Measurements from ENCODE around the gene SPC24. TPM values are rescaled to one million over a fixed set of nuclear protein-coding genes. Genes with fewer than 3 reads are reported as not detected.
A peak's percentile ranks its signal among the peaks of the same experiment; 100 is the strongest.

The SPC24 gene
- total RNA-seq, 1 donor from 2014 or later = 3.9 TPM

- peaks cover 16% of the 10 kb centered on the region for H3K4me1 ChIP-seq
- DNase-seq = no peak
- H3K27me3 ChIP-seq (ENCODE audit: low read depth) = no peaks in the 10 kb centered on the region
- peaks cover 100% of the 10 kb centered on the region for H3K36me3 ChIP-seq
- no peaks in the 10 kb centered on the region for H3K9me3 ChIP-seq (replicated peaks)
- TF ChIP-seq CTCF (IDR thresholded peaks at IDR 0.05; ENCODE audit: borderline replicate concordance) = no peak
- H3K4me3 ChIP-seq = no peak overlapping the region
- intact Hi-C loops (cut with micrococcal nuclease) = no loop called here
- no peak overlapping the region for H3K27ac ChIP-seq (replicated peaks)
Observed at GRCh38 chr19:11173516-11174155, 18.1 kb upstream of the SPC24 start.

- Histone ChIP-seq H3K4me3 (no peak overlapping the region), H3K27ac (replicated peaks) (peak overlapping the region; percentile 30), H3K36me3 (peaks cover 100% of the 10 kb centered on the region), H3K4me1 (peaks cover 12% of the 10 kb centered on the region), H3K9me3 (replicated peaks) (no peaks in the 10 kb centered on the region), H3K27me3 (ENCODE audit: low read depth) (no peaks in the 10 kb centered on the region)
- no peak for DNase-seq
- no peak for TF ChIP-seq CTCF (IDR thresholded peaks at IDR 0.05; ENCODE audit: borderline replicate concordance)
- intact Hi-C loops (cut with micrococcal nuclease) = no loop called here
Observed at GRCh38 chr19:11172576-11172975, 17.0 kb upstream of the SPC24 start.

GRCh38 chr19:11171144-11171543 lies 15.6 kb upstream of the SPC24 start:
- DNase-seq = no peak
- Histone ChIP-seq H3K27me3 (ENCODE audit: low read depth) (no peaks in the 10 kb centered on the region), H3K27ac (replicated peaks) (peak overlapping the region; percentile 86), H3K4me3 (no peak overlapping the region), H3K4me1 (peaks cover 21% of the 10 kb centered on the region), H3K36me3 (peaks cover 100% of the 10 kb centered on the region), H3K9me3 (replicated peaks) (no peaks in the 10 kb centered on the region)
- no peak for TF ChIP-seq CTCF (IDR thresholded peaks at IDR 0.05; ENCODE audit: borderline replicate concordance)
- intact Hi-C loops (cut with micrococcal nuclease) = no loop called here

- H3K9me3 ChIP-seq (replicated peaks) = no peaks in the 10 kb centered on the region
- peaks cover 32% of the 10 kb centered on the region for H3K4me1 ChIP-seq
- DNase-seq = no peak
- H3K27ac ChIP-seq (replicated peaks) = peak overlapping the region; percentile 86
- no peaks in the 10 kb centered on the region for H3K27me3 ChIP-seq (ENCODE audit: low read depth)
- H3K36me3 ChIP-seq = peaks cover 97% of the 10 kb centered on the region
- no peak for TF ChIP-seq CTCF (IDR thresholded peaks at IDR 0.05; ENCODE audit: borderline replicate concordance)
- intact Hi-C loops (cut with micrococcal nuclease) = no loop called here
- no peak overlapping the region for H3K4me3 ChIP-seq
Observed at GRCh38 chr19:11169896-11170678, 14.5 kb upstream of the SPC24 start.

- Histone ChIP-seq H3K4me1 (peaks cover 47% of the 10 kb centered on the region), H3K27ac (replicated peaks) (peak overlapping the region; percentile 86), H3K27me3 (ENCODE audit: low read depth) (no peaks in the 10 kb centered on the region), H3K9me3 (replicated peaks) (no peaks in the 10 kb centered on the region), H3K4me3 (no peak overlapping the region), H3K36me3 (peaks cover 89% of the 10 kb centered on the region)
- no peak for TF ChIP-seq CTCF (IDR thresholded peaks at IDR 0.05; ENCODE audit: borderline replicate concordance)
- intact Hi-C loops (cut with micrococcal nuclease) = no loop called here
- DNase-seq = no peak
Observed at GRCh38 chr19:11168568-11168967, 13.0 kb upstream of the SPC24 start.
